GM21723 (cell line): ENCODE measurements around the gene C1QTNF8.

ENCODE experiments used
- ATAC-seq: cut with Tn5 transposase; IDR thresholded peaks from one replicate; pipeline ENCODE4 v1.9.1; 2021; ENCODE audit warnings: mild to moderate bottlenecking, moderate library complexity; ENCODE audit not compliant: unreplicated experiment

Gene C1QTNF8

DNA sequence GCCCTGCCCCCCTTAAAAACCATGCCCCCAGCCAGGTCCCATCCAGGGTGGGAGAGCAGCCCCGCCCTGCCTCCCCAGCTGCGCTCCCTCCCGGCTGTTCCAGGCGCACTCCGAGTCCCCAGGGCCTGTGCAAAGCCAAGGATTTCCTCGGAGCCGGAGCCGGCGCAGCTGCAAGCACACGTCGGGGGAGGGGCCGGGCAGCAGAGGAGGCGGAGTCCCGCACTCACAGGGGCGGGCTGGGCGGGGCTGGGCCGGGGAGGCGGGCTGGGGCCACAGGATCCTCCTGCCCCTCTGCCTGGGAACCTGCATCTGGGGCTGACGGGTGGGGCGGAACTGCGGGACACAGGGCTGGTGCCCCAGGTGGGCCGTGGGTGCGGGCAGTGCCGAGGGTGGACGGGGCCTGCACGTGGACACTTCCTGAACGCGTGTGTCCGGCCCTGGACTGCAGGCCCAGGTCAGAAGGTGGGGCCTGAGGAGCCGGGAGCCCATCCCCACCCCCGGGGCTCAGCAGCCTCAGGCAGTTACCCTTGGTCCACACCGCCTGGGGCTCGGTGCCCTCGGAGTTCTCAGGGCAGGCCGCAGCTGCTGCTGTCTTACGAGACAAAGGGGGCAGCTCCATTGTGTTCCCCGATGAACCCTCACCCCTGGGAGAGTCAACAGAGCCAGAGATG is 47.5 kb downstream of the C1QTNF8 start:
- no peak for ATAC-seq

DNA sequence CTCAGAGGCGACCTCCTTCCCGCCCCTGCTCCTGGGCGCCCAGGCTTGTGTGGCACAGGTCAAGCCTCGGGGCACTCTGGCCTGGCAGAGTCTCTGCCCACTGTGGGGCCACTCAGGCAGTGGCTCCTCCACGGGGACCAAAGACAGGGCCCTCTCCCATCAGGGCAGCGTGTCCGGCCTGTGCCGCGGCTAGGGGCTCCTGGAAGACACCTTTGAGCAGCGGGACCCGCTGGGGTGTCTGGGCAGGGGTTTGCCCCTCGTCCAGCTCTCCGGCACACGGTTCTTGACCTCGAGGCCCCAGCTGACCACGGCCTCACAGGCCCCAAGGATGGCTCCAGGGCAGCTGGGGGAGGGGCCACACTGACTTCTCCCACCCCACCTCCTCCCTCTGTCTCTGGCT is 48.2 kb downstream of the C1QTNF8 start:
- no peak for ATAC-seq

DNA sequence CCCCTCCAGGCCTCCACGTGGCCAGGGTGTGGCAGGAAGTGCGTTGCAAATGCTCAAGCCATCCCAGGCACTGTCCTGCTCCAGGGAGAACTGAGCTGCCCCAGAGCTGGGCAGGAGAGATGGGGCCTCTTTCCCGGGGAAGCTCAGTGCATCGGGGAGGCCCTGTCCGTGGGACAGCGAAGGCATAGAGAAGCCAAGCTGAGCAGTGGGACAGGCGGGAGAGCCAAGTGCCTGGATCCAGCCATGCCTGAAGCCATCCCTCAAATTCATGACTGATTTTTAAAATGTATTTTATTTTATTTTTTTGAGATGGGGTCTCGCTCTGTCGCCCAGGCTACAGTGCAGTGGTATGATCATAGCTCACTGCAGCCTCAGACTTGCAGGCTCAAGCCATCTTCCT is 48.9 kb downstream of the C1QTNF8 start:
- no peak for ATAC-seq

DNA sequence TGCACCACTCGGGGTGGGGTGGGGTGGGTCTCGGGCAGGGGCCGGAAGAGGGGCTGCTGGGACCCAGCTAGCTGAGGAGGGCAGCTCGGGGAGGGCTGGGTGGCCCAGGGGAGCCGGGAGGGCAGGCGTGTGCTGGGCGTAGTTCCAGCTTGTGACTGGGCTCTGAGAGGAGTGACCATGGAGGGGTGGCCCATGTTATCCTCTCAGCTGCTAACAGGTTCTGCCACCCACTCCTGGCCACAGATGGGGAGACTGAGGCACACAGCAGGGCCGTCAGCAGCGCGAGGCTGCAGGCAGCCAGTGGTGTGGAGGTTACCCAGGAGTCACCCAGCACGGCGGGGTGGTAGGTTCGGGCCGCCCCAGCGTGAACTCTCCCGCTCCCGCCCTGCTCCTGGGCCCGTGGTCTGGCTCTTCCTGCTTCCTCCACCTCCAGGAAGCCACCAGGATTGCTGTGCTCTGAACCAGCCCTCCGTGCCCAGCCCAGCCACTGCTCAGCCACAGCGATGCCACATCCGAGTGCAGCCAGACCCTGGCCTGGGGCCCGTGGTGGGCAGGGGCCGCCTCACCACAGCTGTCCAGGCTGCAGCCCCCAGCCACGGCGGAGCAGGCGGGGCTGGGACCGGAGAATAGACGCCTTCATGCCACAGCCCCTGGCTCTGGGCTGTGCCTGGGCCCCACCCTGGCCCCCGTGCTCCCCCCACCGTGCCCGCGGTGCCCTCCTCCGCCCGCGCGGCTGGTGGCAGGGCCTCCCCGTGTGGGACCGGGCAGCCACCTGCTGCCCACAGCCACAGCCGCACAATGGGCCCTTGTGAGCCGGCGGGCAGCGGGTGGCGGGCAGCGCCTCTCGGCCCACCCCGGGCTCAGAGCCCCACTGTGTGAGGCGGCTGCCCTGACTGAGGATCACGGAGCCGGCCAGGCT is 49.8 kb downstream of the C1QTNF8 start:
- no peak for ATAC-seq

DNA sequence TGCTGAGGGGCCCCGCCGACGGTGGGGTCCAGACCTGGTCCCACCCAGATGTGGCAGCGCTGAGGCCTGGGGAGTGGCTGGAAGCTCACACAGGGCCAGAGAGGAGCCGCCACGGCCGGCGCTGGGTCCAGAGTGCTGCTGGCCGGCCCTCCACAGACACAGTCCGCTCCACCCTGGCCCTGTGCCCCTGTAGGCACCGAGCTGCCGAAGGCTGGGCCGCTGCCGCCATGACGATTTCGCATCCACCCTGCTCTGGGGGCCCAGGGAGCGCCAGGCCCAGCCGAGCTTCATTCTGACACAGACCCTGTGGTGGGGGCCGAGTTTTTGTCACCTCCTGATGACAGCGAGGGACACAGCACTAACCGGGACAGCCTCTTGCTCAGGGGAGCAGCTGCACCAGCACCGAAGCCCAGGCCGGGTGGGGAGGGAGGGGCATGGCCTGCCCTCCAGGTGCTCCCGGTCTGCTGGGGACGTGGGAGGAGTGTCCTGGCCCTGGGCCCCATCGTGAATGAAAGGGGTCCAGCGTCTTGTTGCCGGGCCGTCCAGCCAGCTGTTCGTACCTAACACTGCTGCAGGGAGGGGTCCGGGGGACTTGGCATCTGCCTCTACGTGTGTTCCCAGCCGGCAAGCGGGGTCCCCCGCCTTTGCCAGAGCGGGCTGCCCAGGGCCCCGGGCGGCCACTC is 50.6 kb downstream of the C1QTNF8 start:
- no peak for ATAC-seq

DNA sequence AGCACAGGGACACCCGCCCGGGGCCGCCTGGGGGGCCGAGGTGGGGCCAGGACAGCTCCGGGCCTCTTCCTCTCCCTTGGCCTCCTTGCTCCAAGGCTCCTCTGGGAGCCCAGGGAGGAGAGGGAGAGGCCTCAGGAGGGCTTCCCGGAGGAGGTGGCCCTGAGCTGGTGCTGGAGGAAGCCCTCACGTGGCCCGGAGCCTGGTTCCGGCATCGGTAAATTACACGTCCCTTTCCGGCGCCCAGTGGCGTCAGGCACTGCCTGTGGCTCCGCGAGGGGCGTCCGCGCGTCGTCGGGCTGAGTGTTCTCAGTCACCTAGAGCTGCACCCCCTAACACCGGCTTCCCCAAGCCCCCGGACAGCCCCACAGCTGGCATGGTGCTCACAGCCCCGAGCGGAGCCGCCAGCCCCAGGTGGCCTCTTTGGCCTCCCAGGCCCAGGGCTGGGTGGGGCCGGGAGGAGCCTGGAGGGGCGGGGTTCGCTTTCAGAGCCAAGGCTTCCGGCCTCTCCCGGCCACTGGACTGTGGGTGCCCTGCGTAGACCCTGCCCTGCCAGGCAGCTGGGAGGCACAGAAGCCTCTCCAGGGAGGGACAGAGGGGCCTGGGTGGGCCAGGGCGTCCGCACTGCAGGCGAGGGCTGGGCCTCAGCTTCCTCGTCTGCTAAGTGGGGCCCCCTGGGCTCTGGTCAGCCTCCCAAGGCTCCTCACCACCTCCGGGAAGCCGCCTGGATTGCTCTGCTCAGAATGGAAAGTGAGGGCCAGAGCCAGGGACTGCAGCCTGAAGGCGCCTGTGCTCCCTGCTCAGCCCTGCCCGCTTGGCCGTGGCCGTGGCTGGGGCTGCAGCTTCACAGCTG is 51.4 kb downstream of the C1QTNF8 start:
- ATAC-seq, result no peak

DNA sequence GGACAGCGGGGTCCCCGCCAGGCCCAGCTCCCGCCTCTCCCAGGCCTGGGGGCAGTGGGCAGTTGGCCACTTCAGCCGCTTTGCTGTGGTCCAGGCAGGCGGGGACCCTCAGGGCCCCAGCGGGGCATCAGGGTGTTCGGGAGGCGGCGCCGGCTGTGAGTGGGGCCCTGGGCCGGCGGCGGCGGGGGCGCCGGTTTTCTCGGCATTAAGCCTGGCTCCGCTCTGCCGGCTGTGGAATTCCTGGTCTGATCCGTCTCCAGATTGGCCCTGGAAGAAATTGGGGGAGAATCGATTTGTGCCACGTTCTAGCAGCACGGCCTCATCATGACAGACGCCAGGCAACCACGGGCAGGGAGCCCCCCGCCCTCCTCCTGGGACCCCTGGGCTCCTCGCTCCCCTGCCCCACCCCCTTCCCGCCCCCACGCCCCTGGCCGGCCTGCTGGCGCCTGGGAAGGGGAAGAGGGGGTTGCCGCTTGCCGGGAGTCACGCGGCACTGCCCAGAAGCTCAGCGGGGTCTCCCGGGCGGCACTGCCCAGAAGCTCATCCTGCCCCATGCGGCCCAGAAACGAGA is 52.1 kb downstream of the C1QTNF8 start:
- no peak for ATAC-seq

DNA sequence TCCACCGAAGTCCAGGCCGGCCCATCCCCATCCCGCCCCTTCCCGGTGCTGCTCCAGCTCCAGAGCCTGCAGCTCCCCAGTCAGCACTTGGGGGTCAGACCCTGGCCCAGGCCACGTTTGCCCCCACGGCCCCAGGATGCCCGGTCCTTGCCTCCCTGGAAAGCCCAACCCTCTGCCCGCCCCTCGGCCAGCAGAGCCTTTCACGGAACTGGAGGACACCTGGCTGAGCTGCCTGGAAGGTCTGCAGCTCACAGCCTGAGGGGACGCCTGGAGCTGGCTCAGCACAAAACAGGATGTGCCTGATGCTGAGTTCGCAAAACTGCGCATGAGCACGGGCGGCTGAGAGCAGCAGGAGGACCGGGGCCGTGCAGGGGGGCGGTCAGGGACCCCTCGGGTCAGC is 53.2 kb downstream of the C1QTNF8 start:
- no peak for ATAC-seq

DNA sequence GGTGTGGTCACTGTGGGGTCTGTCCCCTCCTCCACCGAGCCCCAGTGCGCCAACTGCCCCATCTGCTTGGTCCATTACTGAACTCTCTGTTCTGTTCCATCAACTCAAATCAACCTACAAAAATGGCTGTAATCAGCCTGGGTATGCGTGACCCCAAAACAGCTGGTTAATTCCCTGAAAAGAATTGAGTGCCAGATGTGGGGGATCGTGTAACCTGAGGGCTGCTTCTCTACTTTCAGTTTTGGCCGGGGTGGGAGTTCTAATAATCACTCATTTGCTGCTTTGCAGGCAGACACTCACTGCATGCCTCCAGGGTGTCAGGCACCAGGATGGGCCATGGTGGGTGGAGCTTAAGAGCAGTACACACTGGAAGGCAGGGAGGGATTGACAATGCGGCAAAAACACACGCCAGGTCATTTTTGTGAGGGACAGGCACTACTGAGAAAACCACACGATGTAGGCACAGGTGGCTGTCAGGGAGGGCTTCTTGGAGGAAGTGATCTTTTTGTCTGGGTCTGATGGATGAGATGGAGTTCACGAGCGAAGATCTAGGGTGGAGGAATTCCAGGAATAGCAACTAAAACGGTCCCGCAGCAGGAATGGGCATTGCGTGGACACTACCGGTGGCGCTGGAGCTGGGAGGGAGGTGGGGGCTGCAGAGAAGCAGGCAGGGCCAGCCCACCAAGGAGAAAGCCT is 53.8 kb downstream of the C1QTNF8 start:
- ATAC-seq, result no peak

DNA sequence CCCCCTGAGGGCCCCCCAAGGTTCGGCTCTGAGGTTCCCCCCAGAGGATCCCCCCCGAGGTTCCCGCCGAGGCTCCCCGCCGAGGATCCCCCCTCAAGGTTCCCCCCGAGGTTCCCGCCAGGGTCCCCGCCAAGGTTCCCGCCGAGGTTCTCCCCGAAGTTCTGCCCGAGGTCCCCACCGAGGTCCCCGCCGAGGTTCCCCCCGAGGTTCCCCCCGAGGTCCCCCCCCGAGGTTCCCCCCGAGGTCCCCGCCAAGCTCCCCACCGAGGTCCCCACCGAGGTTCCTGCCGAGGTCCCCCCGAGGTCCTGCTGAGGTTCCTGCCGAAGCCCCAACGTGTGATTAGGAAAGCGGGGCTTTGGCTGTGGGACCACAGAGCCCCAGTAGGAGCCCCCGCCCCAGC is 55.7 kb downstream of the C1QTNF8 start:
- no peak for ATAC-seq

DNA sequence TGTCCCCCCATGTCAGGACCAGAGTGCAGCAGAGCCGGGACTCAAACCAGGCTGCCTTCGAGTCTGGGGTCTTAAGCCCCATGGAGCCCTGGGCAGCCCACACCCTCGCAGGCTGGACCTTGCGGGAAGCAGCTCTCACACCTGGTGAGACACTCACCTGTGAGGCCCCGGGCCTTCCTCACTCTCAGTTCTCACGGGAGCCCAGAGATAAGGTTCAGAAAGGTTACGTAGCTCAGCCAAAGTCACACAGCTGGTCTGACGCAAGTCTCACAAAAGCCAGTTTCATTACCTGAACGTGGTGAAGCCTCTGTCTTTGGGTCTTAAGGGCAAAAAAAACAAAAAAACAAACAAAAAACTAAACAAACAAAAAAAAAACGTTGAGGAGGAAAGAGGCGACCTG is 56.3 kb downstream of the C1QTNF8 start:
- no peak for ATAC-seq

DNA sequence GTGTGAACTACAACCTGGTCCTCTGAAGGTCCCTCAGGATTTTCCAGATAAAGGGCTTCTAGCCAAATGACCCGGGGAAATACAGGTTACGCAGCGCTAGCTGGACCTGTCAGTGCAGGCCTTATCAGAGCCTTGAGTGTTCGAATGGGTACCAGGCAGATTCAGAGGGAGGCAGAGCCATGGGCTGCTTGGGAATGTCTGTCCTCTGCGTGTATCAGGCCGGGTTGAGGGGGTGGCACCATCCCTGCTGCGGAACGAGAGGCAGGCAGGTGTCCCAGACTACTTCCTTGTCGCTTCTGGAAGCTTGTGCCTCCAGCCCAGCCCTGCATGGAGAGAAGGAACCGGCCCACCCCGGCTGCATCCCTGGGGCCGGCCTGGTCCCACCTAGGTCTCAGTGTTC is 57.1 kb downstream of the C1QTNF8 start:
- ATAC-seq, result no peak
